ENCODE measurements around the gene ERLIN1.

The ERLIN1 gene

GRCh38 chr10:100168313-100168643 is 17.6 kb downstream of the ERLIN1 start:
- DNase-seq = no peak

GRCh38 chr10:100167553-100168312 is 18.1 kb downstream of the ERLIN1 start:
- DNase-seq = no peak

GRCh38 chr10:100163704-100164621 is 21.9 kb downstream of the ERLIN1 start:
- no peak for DNase-seq

- DNase-seq = no peak
Observed at GRCh38 chr10:100162696-100163095, 23.1 kb downstream of the ERLIN1 start.

- no peak for DNase-seq
Observed at GRCh38 chr10:100158044-100158805, 27.6 kb downstream of the ERLIN1 start.

GRCh38 chr10:100157156-100157555 is 28.7 kb downstream of the ERLIN1 start:
- no peak for DNase-seq

GRCh38 chr10:100155936-100156335 is 29.9 kb downstream of the ERLIN1 start:
- no peak for DNase-seq

GRCh38 chr10:100154666-100155065 is 31.2 kb downstream of the ERLIN1 start:
- DNase-seq = no peak

GRCh38 chr10:100153239-100153825 is 32.5 kb downstream of the ERLIN1 start:
- DNase-seq = no peak

GRCh38 chr10:100151723-100152300 is 34.0 kb downstream of the ERLIN1 start:
- no peak for DNase-seq

- DNase-seq = no peak
Observed at GRCh38 chr10:100148353-100149211, 37.2 kb downstream of the ERLIN1 start.

GRCh38 chr10:100146875-100147650 is 38.8 kb downstream of the ERLIN1 start:
- DNase-seq = no peak

- DNase-seq = no peak
Observed at GRCh38 chr10:100146398-100146797, 39.4 kb downstream of the ERLIN1 start.

- no peak for DNase-seq
Observed at GRCh38 chr10:100143756-100144155, 42.1 kb downstream of the ERLIN1 start.

GRCh38 chr10:100141446-100142087 is 44.3 kb downstream of the ERLIN1 start:
- no peak for DNase-seq

- DNase-seq = no peak
Observed at GRCh38 chr10:100140070-100140469, 45.8 kb downstream of the ERLIN1 start.

GRCh38 chr10:100138921-100139496 is 46.8 kb downstream of the ERLIN1 start:
- DNase-seq = no peak

- no peak for DNase-seq
Observed at GRCh38 chr10:100135486-100135885, 50.3 kb downstream of the ERLIN1 start.

- DNase-seq = no peak
Observed at GRCh38 chr10:100133801-100134200, 52.0 kb downstream of the ERLIN1 start.

GRCh38 chr10:100132427-100132826 is 53.4 kb downstream of the ERLIN1 start:
- DNase-seq = no peak
